ENCODE data around the gene MLST8. TPM values are rescaled to one million over a fixed set of nuclear protein-coding genes. Genes with fewer than 3 reads are reported as not detected.

Gene MLST8
- total RNA-seq, 1 donor from 2014 or later: 56.4 TPM

GRCh38 chr16:2165861-2166260 lies 39.4 kb upstream of the MLST8 start:
- H3K27me3 Mint-ChIP-seq (ENCODE audit: low read depth): no peaks in the 10 kb centered on the region
- no peak overlapping the region for H3K27ac Mint-ChIP-seq
- peaks cover 23% of the 10 kb centered on the region for H3K36me3 Mint-ChIP-seq (ENCODE audit: low read depth)
- H3K4me3 Mint-ChIP-seq (ENCODE audit: low read depth): no peak overlapping the region
- no peaks in the 10 kb centered on the region for H3K4me1 Mint-ChIP-seq (ENCODE audit: low read depth)
- intact Hi-C loops (cut with micrococcal nuclease): no loop called here
- DNase-seq (ENCODE audit: low spot score): no peak
- H3K9me3 Mint-ChIP-seq: no peaks in the 10 kb centered on the region

- Mint-ChIP-seq H3K9me3 (no peaks in the 10 kb centered on the region), H3K27ac (no peak overlapping the region), H3K4me3 (ENCODE audit: low read depth) (no peak overlapping the region), H3K4me1 (ENCODE audit: low read depth) (no peaks in the 10 kb centered on the region), H3K36me3 (ENCODE audit: low read depth) (peaks cover 23% of the 10 kb centered on the region), H3K27me3 (ENCODE audit: low read depth) (no peaks in the 10 kb centered on the region)
- DNase-seq (ENCODE audit: low spot score): no peak
- intact Hi-C loops (cut with micrococcal nuclease): no loop called here
These were observed 38.8 kb upstream of the MLST8 start for GRCh38 chr16:2166263-2167067.

DNA sequence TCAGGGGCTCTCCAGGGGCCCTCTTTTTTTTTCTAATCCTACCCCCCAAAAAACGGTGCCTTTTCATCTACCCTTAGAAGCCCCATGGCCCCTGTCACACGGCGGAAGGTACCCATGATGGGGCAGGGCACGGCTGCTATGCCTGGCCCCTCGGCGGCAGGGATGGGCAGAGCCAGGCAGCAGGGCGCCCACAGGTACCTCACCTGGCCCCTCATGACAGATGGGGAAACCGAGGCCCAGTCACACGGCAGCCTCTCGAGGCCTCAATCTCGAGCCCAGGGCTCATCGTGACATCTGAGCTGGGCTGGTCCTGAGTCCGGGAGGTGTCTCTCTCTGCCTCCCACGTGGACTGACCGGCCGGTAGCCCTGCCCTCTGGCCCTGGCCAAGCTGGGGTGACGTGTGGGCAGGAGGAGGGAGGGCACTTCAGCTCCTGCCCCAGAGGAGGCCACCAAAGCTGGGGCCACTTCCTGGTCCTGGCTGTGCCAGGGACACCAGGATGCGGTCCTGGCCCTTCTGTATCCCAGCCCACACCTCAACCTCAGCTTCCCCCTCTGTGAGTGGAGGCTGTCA lies 38.1 kb upstream of the MLST8 start:
- Mint-ChIP-seq H3K4me1 (ENCODE audit: low read depth) (no peaks in the 10 kb centered on the region), H3K36me3 (ENCODE audit: low read depth) (peaks cover 18% of the 10 kb centered on the region), H3K27me3 (ENCODE audit: low read depth) (no peaks in the 10 kb centered on the region), H3K27ac (no peak overlapping the region), H3K4me3 (ENCODE audit: low read depth) (no peak overlapping the region), H3K9me3 (no peaks in the 10 kb centered on the region)
- no peak for DNase-seq (ENCODE audit: low spot score)
- intact Hi-C loops (cut with micrococcal nuclease): no loop called here

DNA sequence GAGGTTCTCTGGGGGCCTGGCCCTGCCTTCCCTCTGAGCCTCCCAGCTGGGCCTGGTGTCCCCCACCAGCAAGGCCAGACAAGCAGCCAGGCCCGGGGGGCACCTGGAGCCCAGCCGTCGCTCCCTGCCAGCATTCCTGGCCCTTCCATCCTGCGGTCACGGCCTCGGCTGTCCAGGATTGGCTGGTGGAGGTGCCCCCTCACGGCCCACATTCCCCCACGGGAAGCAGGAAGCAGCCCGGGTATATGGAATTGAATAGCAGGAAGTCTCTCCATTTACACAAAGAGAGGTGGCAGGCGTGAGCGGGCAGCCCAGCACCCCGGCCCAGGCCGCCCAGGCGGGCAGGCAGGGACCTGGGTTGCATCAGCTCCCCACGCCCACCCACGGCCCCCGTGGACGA lies 35.2 kb upstream of the MLST8 start:
- DNase-seq (ENCODE audit: low spot score): no peak
- H3K36me3 Mint-ChIP-seq (ENCODE audit: low read depth): peaks cover 27% of the 10 kb centered on the region
- H3K9me3 Mint-ChIP-seq: no peaks in the 10 kb centered on the region
- H3K4me1 Mint-ChIP-seq (ENCODE audit: low read depth): no peaks in the 10 kb centered on the region
- H3K27me3 Mint-ChIP-seq (ENCODE audit: low read depth): no peaks in the 10 kb centered on the region
- no peak overlapping the region for H3K4me3 Mint-ChIP-seq (ENCODE audit: low read depth)
- H3K27ac Mint-ChIP-seq: no peak overlapping the region
- intact Hi-C loops (cut with micrococcal nuclease): no loop called here

- Mint-ChIP-seq H3K27me3 (ENCODE audit: low read depth) (no peaks in the 10 kb centered on the region), H3K36me3 (ENCODE audit: low read depth) (peaks cover 24% of the 10 kb centered on the region), H3K4me1 (ENCODE audit: low read depth) (no peaks in the 10 kb centered on the region), H3K27ac (no peak overlapping the region), H3K9me3 (no peaks in the 10 kb centered on the region), H3K4me3 (ENCODE audit: low read depth) (no peak overlapping the region)
- no peak for DNase-seq (ENCODE audit: low spot score)
- intact Hi-C loops (cut with micrococcal nuclease): no loop called here
These were observed 34.4 kb upstream of the MLST8 start for GRCh38 chr16:2170587-2171435.

DNA sequence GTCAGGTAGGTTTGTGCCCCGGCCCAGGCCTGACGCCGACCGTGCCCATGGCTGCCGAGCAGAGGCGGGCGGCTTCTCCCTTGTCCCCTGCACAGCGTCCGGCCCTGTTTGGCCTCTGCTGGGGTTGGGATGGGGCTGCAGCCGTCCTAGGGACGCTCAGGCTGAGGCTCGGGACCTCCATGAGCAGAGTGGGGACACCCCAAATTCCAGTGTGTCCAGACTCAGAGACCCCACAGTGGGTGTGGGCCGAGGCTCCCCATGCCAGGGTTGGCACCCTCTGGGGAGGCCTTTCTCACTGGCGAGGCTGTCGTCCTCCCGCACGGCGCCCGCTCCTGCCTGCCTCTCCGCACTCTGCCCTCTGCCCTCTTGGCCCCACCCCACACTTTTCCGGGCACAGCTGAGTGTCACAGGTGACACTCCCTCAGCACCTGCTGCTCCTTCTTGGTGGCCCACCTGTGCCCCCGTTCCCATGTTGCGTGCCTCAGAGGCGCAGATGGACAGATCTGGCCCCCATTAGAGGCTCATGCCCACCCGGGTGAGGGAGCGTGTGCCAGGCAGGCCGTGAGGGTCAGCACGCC lies 33.6 kb upstream of the MLST8 start:
- H3K4me1 Mint-ChIP-seq (ENCODE audit: low read depth): no peaks in the 10 kb centered on the region
- H3K36me3 Mint-ChIP-seq (ENCODE audit: low read depth): peaks cover 24% of the 10 kb centered on the region
- no peaks in the 10 kb centered on the region for H3K27me3 Mint-ChIP-seq (ENCODE audit: low read depth)
- no peak overlapping the region for H3K4me3 Mint-ChIP-seq (ENCODE audit: low read depth)
- DNase-seq (ENCODE audit: low spot score): no peak
- no peak overlapping the region for H3K27ac Mint-ChIP-seq
- H3K9me3 Mint-ChIP-seq: no peaks in the 10 kb centered on the region
- intact Hi-C loops (cut with micrococcal nuclease): no loop called here

DNA sequence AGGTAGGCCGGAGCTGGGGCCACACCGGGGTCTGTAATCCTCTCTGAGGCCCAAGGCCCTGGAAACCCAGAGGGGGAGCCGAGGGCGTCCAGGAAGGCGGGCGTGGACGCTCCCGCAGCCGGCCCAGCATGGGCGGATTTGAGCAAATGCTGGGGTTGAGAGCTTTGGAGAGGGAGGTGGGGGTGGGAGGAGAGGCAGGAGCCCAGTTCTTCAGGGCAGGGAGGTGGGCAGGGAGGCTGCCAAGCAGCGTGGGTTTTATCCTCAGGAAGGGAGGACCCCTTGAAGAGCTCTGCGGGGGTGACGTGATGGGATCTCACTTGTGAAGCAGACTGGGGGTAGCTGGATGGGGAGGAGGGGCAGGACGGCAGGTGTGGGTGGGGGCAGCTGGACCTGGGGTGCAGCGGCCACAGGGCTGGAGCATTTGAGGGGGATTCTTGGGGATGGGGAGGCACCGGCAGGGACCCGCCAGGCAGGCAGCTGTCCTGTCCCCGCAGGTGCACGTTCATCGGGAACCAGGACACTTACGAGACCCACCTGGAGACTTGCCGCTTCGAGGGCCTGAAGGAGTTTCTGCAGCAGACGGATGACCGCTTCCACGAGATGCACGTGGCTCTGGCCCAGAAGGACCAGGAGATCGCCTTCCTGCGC lies 32.4 kb upstream of the MLST8 start:
- H3K4me3 Mint-ChIP-seq (ENCODE audit: low read depth): no peak overlapping the region
- intact Hi-C loops (cut with micrococcal nuclease): no loop called here

GRCh38 chr16:2173366-2173765 lies 31.9 kb upstream of the MLST8 start:
- Mint-ChIP-seq H3K4me3 (ENCODE audit: low read depth) (no peak overlapping the region), H3K36me3 (ENCODE audit: low read depth) (peaks cover 22% of the 10 kb centered on the region), H3K27me3 (ENCODE audit: low read depth) (no peaks in the 10 kb centered on the region), H3K4me1 (ENCODE audit: low read depth) (no peaks in the 10 kb centered on the region), H3K27ac (no peak overlapping the region), H3K9me3 (no peaks in the 10 kb centered on the region)
- no peak for DNase-seq (ENCODE audit: low spot score)
- intact Hi-C loops (cut with micrococcal nuclease): no loop called here

More for the DNA sequence above, 32.4 kb upstream of the MLST8 start:
- H3K9me3 Mint-ChIP-seq: no peaks in the 10 kb centered on the region
- H3K27me3 Mint-ChIP-seq (ENCODE audit: low read depth): no peaks in the 10 kb centered on the region
- peaks cover 27% of the 10 kb centered on the region for H3K36me3 Mint-ChIP-seq (ENCODE audit: low read depth)
- H3K4me1 Mint-ChIP-seq (ENCODE audit: low read depth): no peaks in the 10 kb centered on the region
- no peak for DNase-seq (ENCODE audit: low spot score)
- no peak overlapping the region for H3K27ac Mint-ChIP-seq

GRCh38 chr16:2173916-2174315 lies 31.3 kb upstream of the MLST8 start:
- Mint-ChIP-seq H3K36me3 (ENCODE audit: low read depth) (peaks cover 20% of the 10 kb centered on the region), H3K4me1 (ENCODE audit: low read depth) (no peaks in the 10 kb centered on the region), H3K27me3 (ENCODE audit: low read depth) (no peaks in the 10 kb centered on the region), H3K4me3 (ENCODE audit: low read depth) (no peak overlapping the region), H3K9me3 (no peaks in the 10 kb centered on the region), H3K27ac (no peak overlapping the region)
- intact Hi-C loops (cut with micrococcal nuclease): no loop called here
- DNase-seq (ENCODE audit: low spot score): no peak

DNA sequence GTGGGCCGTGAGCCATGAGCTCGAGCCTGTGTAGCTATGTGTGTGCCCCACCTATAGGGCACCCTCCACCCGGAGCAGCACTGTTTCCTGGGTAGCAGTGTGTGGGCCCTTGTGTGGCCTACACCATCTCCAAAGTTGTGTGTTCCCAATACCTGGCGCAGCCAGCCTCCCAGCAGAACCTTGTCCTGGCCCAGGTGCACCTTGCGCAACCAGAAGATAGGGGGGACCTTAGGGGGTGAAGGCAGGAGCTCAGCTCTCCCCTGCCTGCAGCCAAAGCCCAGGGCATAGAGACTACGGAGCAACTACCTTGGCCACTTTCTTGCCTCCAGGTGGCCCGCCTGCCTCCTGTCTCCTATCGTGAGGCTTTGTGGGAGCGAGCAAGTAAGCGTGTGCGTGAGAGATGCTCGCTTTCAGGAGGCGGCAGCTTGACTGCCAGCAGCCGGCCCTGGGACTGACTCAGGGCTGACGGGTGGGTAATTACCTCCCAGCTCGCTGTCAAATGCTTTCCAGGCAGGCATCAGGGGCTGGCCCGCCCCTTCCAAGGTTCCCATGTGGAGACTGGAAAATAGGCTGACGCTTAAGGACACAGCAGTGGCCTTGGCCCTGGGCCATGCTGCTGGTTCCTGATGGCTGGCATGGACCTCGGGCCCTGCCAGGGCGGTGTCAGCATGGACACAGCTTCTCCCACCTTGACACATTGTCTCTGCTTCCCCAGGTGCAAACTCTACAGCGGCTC lies 30.7 kb upstream of the MLST8 start:
- H3K4me3 Mint-ChIP-seq (ENCODE audit: low read depth): no peak overlapping the region
- no peak overlapping the region for H3K27ac Mint-ChIP-seq
- H3K27me3 Mint-ChIP-seq (ENCODE audit: low read depth): no peaks in the 10 kb centered on the region
- H3K9me3 Mint-ChIP-seq: no peaks in the 10 kb centered on the region
- intact Hi-C loops (cut with micrococcal nuclease): no loop called here
- H3K4me1 Mint-ChIP-seq (ENCODE audit: low read depth): no peaks in the 10 kb centered on the region
- peaks cover 20% of the 10 kb centered on the region for H3K36me3 Mint-ChIP-seq (ENCODE audit: low read depth)
- no peak for DNase-seq (ENCODE audit: low spot score)

GRCh38 chr16:2175454-2175853 lies 29.8 kb upstream of the MLST8 start:
- no peak for DNase-seq (ENCODE audit: low spot score)
- H3K27me3 Mint-ChIP-seq (ENCODE audit: low read depth): no peaks in the 10 kb centered on the region
- peaks cover 20% of the 10 kb centered on the region for H3K36me3 Mint-ChIP-seq (ENCODE audit: low read depth)
- H3K27ac Mint-ChIP-seq: no peak overlapping the region
- H3K9me3 Mint-ChIP-seq: no peaks in the 10 kb centered on the region
- intact Hi-C loops (cut with micrococcal nuclease): no loop called here
- H3K4me1 Mint-ChIP-seq (ENCODE audit: low read depth): no peaks in the 10 kb centered on the region
- H3K4me3 Mint-ChIP-seq (ENCODE audit: low read depth): no peak overlapping the region

DNA sequence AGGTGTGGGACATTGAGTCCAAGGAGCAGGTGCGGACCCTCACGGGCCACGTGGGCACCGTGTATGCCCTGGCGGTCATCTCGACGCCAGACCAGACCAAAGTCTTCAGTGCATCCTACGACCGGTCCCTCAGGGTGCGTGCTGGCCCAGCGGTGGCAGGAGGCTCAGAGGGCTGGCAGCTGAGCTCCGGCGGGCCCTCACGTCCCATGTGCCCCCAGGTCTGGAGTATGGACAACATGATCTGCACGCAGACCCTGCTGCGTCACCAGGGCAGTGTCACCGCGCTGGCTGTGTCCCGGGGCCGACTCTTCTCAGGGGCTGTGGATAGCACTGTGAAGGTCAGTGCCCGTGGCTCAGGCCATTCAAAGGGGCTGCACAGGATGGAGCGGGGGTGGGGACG lies 29.2 kb upstream of the MLST8 start:
- intact Hi-C loops (cut with micrococcal nuclease): no loop called here
- H3K4me3 Mint-ChIP-seq (ENCODE audit: low read depth): no peak overlapping the region
- DNase-seq (ENCODE audit: low spot score): no peak
- H3K9me3 Mint-ChIP-seq: no peaks in the 10 kb centered on the region
- H3K36me3 Mint-ChIP-seq (ENCODE audit: low read depth): peaks cover 20% of the 10 kb centered on the region
- H3K27me3 Mint-ChIP-seq (ENCODE audit: low read depth): no peaks in the 10 kb centered on the region
- H3K4me1 Mint-ChIP-seq (ENCODE audit: low read depth): no peaks in the 10 kb centered on the region
- no peak overlapping the region for H3K27ac Mint-ChIP-seq

Measured in activated T-helper 2 cell treated with anti-CD3 and anti-CD28 coated beads, Interferon-gamma antibody, Interleukin-2, Interleukin-4, amounts not matched to agents 10 μg/mL and 5 μg/mL and 100 μg/mL, durations not matched to agents 14 hours and 24 hours and 36 hours (primary cell).